NCI-H2196 treated with DMSO at 0.1 percent for 48 hours (cell line): Measurements from ENCODE around the gene TAPBP.

Source experiments
- DNase-seq: peaks from one replicate; lab custom pipeline; 2025; ENCODE audit not compliant: unreplicated experiment; lab: John Stamatoyannopoulos, UW

TAPBP gene

DNA sequence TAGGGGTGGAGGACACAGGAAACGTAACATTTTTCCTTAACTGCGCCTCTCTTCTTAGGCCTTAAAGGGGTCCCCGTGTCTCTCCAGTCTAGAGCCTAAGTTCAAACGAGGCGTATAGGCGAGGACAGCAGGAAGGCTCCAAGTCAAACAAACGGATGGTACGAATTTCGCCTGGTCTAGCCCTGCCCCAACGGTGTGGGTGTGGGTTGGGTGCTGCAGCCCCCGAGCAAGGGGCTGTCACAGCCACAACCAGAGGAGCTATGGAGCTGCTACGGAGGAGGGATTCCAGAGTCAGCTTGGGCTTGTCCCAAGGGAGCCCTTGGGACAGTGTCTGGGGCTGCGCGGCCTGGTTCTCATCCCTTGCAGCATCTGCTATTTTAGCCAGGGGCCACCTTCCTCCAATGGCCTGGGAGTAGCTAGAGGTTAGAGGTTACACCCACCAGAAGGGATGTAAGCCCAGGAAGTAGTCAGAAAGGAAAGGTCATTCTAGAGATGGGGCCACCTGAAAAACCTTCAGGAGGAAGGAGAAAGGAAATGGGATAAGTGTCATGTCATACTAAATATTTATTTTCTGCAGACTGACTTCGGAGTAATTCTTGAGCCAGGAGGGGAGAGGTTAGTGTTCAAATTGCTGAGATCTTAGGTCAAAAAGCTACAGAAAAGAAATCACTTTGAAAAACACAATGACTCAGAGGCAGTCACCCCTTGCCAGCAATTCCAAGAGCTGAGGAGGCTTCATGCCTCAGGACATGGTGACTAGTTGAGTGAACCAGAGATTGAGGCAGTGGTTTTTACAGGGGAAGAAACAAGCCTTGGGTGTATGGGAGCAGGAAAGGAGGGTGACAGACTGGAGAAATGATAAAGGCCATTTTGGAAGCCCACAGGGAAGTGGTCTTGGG lies 63.9 kb downstream of the TAPBP start:
- DNase-seq: no peak
